Natural killer cell (primary cell): ENCODE results near the gene ATRNL1. TPM values are rescaled to one million over a fixed set of nuclear protein-coding genes. Genes with fewer than 3 reads are reported as not detected.

Experiments used
- ATAC-seq, 3 donors: fragments of 150-1000 bp in 2 of 3; fragments of 200-7000 bp in 1 of 3; cut with Tn5 transposase; 1 replicate in 1 of 3; 2 replicates in 2 of 3; pipeline ENCODE4 v1.10.0; 2021; ENCODE audit warnings: mild to moderate bottlenecking in 2 of 3, moderate library complexity in 2 of 3
- DNase-seq, 2 donors: peaks; one replicate each; pipeline versions ENCODE4 v3.0.0 to v3.0.0-alpha.2; 2013 to 2021; ENCODE audit warnings: mixed read lengths in 1 of 2
- H3K27ac ChIP-seq: one replicate; pipeline ENCODE4 v1.5.1; 2013; ENCODE audit warnings: mild to moderate bottlenecking, low read length
- H3K27me3 ChIP-seq: one replicate; pipeline ENCODE4 v1.6.1; 2013; ENCODE audit warnings: low read length; ENCODE audit not compliant: control insufficient read depth, insufficient read depth
- H3K36me3 ChIP-seq: one replicate; pipeline ENCODE4 v1.6.1; 2013; ENCODE audit warnings: low read length; ENCODE audit not compliant: control insufficient read depth, insufficient read depth
- H3K4me1 ChIP-seq: one replicate; pipeline ENCODE4 v1.6.1; 2013; ENCODE audit warnings: low read length; ENCODE audit not compliant: control insufficient read depth, insufficient read depth
- H3K4me3 ChIP-seq: one replicate; pipeline ENCODE4 v1.5.1; 2013; ENCODE audit warnings: low read length
- H3K9me3 ChIP-seq: one replicate; pipeline ENCODE4 v1.6.1; 2013; ENCODE audit warnings: low read length; ENCODE audit not compliant: control insufficient read depth, insufficient read depth
- H3K27ac Mint-ChIP-seq, 2 donors: one replicate each; pipeline ENCODE4 v1.8.0; 2022; ENCODE audit warnings: mild to moderate bottlenecking in 2 of 2, mixed read lengths in 2 of 2, moderate library complexity in 1 of 2
- H3K27me3 Mint-ChIP-seq, 2 donors: one replicate each; pipeline ENCODE4 v1.8.0; 2022; ENCODE audit warnings: low read depth in 2 of 2, mixed read lengths in 2 of 2
- H3K36me3 Mint-ChIP-seq: one replicate; pipeline ENCODE4 v1.8.0; 2022; ENCODE audit warnings: mixed read lengths
- H3K4me1 Mint-ChIP-seq, 2 donors: one replicate each; pipeline ENCODE4 v1.8.0; 2022; ENCODE audit warnings: mixed read lengths in 2 of 2
- H3K4me3 Mint-ChIP-seq: one replicate; pipeline ENCODE4 v1.8.0; 2022; ENCODE audit warnings: mild to moderate bottlenecking, moderate library complexity, mixed read lengths
- H3K9me3 Mint-ChIP-seq, 2 donors: one replicate each; pipeline ENCODE4 v1.8.0; 2022; ENCODE audit warnings: mixed read lengths in 2 of 2
- CTCF ChIP-seq: fragments of 200-600 bp; IDR thresholded peaks from one replicate; pipeline ENCODE4 v1.8.0; 2022; ENCODE audit warnings: antibody characterized with exemption
- WGBS: methylation state at CpG from one replicate; pipeline ENCODE4 v1.1.7; 2013; ENCODE audit warnings: missing lambda C conversion rate; ENCODE audit not compliant: insufficient coverage; 5-methylcytosine and 5-hydroxymethylcytosine counted together
- intact Hi-C: fragments of 100-400 bp; cut with micrococcal nuclease; formaldehyde crosslinking; loops from one replicate; pipeline ENCODE4 v1.14.2; 2022
- total RNA-seq, 4 donors: library from RNA; stranded (reverse); fragments of 120-200 nt in 1 of 4; gene quantifications; one replicate each; pipeline versions ENCODE4 v1.2.3 to v1.2.4, GENCODE V29; 2013 to 2022

Gene ATRNL1
- total RNA-seq, 3 donors from 2014 or later (not counting 1 experiment from before 2014, with no cell fraction given), result not detected

- H3K27ac ChIP-seq, result no peak overlapping the region
- no peaks in the 10 kb centered on the region for H3K27me3 ChIP-seq
- ATAC-seq (no peak), DNase-seq (no peak)
- no peak overlapping the region for H3K4me3 ChIP-seq
- no peaks in the 10 kb centered on the region for H3K36me3 ChIP-seq
- H3K36me3 Mint-ChIP-seq, result no peaks in the 10 kb centered on the region
- H3K27me3 Mint-ChIP-seq, result no peaks in the 10 kb centered on the region
- H3K4me1 Mint-ChIP-seq, result no peaks in the 10 kb centered on the region
- H3K27ac Mint-ChIP-seq, result no peak overlapping the region
- WGBS, result 100% methylated on average over 1 of the region's 1 CpG
- no peak overlapping the region for H3K4me3 Mint-ChIP-seq
- peaks cover 5 to 7% of the 10 kb centered on the region in 2 donors for H3K9me3 Mint-ChIP-seq
- TF ChIP-seq CTCF, result no peak
- H3K9me3 ChIP-seq, result no peaks in the 10 kb centered on the region
- no peaks in the 10 kb centered on the region for H3K4me1 ChIP-seq
- intact Hi-C loops, result no loop called here
These were observed 767.3 kb downstream of the ATRNL1 start for GRCh38 chr10:115860182-115861107.

- DNase-seq (no peak), ATAC-seq (no peak)
- Mint-ChIP-seq H3K4me1 (no peaks in the 10 kb centered on the region), H3K27me3 (no peaks in the 10 kb centered on the region), H3K9me3 (peaks cover 5 to 7% of the 10 kb centered on the region in 2 donors), H3K36me3 (no peaks in the 10 kb centered on the region), H3K27ac (no peak overlapping the region), H3K4me3 (no peak overlapping the region)
- Histone ChIP-seq H3K36me3 (no peaks in the 10 kb centered on the region), H3K9me3 (no peaks in the 10 kb centered on the region), H3K4me3 (no peak overlapping the region), H3K27me3 (no peaks in the 10 kb centered on the region), H3K27ac (no peak overlapping the region), H3K4me1 (no peaks in the 10 kb centered on the region)
- 92% methylated on average over 2 of the region's 2 CpGs for WGBS
- intact Hi-C loops, result no loop called here
- TF ChIP-seq CTCF, result no peak
These were observed 768.3 kb downstream of the ATRNL1 start for GRCh38 chr10:115861455-115861854.

- H3K4me1 ChIP-seq, result no peaks in the 10 kb centered on the region
- no peak overlapping the region for H3K4me3 Mint-ChIP-seq
- no CpG with 5 or more reads among the region's 1 CpG for WGBS
- no peak overlapping the region for H3K27ac ChIP-seq
- H3K4me3 ChIP-seq, result no peak overlapping the region
- H3K4me1 Mint-ChIP-seq, result no peaks in the 10 kb centered on the region
- H3K27me3 ChIP-seq, result no peaks in the 10 kb centered on the region
- intact Hi-C loops, result no loop called here
- H3K27ac Mint-ChIP-seq, result no peak overlapping the region
- H3K36me3 Mint-ChIP-seq, result no peaks in the 10 kb centered on the region
- TF ChIP-seq CTCF, result no peak
- H3K9me3 ChIP-seq, result no peaks in the 10 kb centered on the region
- no peak for DNase-seq
- no peaks in the 10 kb centered on the region for H3K36me3 ChIP-seq
- H3K27me3 Mint-ChIP-seq, result no peaks in the 10 kb centered on the region
- no peak for ATAC-seq
- peaks cover 5 to 7% of the 10 kb centered on the region in 2 donors for H3K9me3 Mint-ChIP-seq
These were observed 768.7 kb downstream of the ATRNL1 start for GRCh38 chr10:115861864-115862263.
